GM12873 (cell line): ENCODE data around the gene ZFPM1.

Source experiments
- CTCF ChIP-seq: IDR thresholded peaks from 2 replicates; pipeline ENCODE4 v1.5.1; 2012; ENCODE audit warnings: low read depth, mild to moderate bottlenecking, moderate library complexity, low read length, control low read depth; ENCODE audit not compliant: insufficient read depth; ENCODE audit errors: missing control alignments

The ZFPM1 gene

GRCh38 chr16:88477631-88478519 lies 24.8 kb downstream of the ZFPM1 start:
- TF ChIP-seq CTCF, result no peak

- TF ChIP-seq CTCF, result no peak
These were observed 26.1 kb downstream of the ZFPM1 start for GRCh38 chr16:88478889-88479792.

GRCh38 chr16:88479793-88480760 lies 27.0 kb downstream of the ZFPM1 start:
- no peak for TF ChIP-seq CTCF

GRCh38 chr16:88480829-88481228 lies 27.7 kb downstream of the ZFPM1 start:
- TF ChIP-seq CTCF, result no peak

GRCh38 chr16:88481851-88482250 lies 28.8 kb downstream of the ZFPM1 start:
- no peak for TF ChIP-seq CTCF

GRCh38 chr16:88482630-88483391 lies 29.7 kb downstream of the ZFPM1 start:
- TF ChIP-seq CTCF, result no peak
